ENCODE data around the gene PPP4R4.

Gene PPP4R4

GRCh38 chr14:94161981-94162380, 12.1 kb upstream of the PPP4R4 start:
- no peak overlapping the region for H2AK5ac ChIP-seq (ENCODE audit: low read depth, low read length)
- H2AFZ ChIP-seq (ENCODE audit: low read length): no peak overlapping the region
- WGBS, 2 donors (ENCODE audit: extremely low coverage in 2 of 2, insufficient read length in 2 of 2, insufficient replicate concordance in 1 of 2): no CpG with 5 or more reads among the region's 2 CpGs
- H3K79me1 ChIP-seq (ENCODE audit: low read depth, low read length): no peaks in the 10 kb centered on the region
- H2BK15ac ChIP-seq (ENCODE audit: low read length): peak overlapping the region; percentile 30
- no peak overlapping the region for H3K27ac ChIP-seq (replicated peaks; ENCODE audit: low read length)
- H3K23ac ChIP-seq (ENCODE audit: low read depth, low read length, poor library complexity): no peak overlapping the region
- peaks cover 0 to 30% (median 0%) of the 10 kb centered on the region in 3 experiments for H3K27me3 ChIP-seq (ENCODE audit: control insufficient read depth in 3 of 3, insufficient read depth in 3 of 3, low read depth in 1 of 3, low read length in 3 of 3)
- no peaks in the 10 kb centered on the region for H3K36me3 ChIP-seq (replicated peaks in 1 of 2; ENCODE audit: control insufficient read depth in 2 of 2, insufficient read depth in 2 of 2, low read length in 2 of 2)
- H3K4me2 ChIP-seq (ENCODE audit: insufficient read depth, low read length, poor library complexity, severe bottlenecking): no peak overlapping the region
- H3K4me3 ChIP-seq (ENCODE audit: low read length in 2 of 2): no peak overlapping the region
- no peak overlapping the region for H2BK120ac ChIP-seq (ENCODE audit: low read depth, low read length)
- no peak for DNase-seq (ENCODE audit: low spot score)
- H3K9me3 ChIP-seq (replicated peaks in 1 of 2; ENCODE audit: control insufficient read depth in 2 of 2, insufficient read depth in 1 of 2, low read depth in 1 of 2, low read length in 2 of 2): no peaks in the 10 kb centered on the region
- no peak overlapping the region for H4K91ac ChIP-seq (ENCODE audit: low read depth, low read length, poor library complexity)
- H3K9ac ChIP-seq (ENCODE audit: low read depth, low read length, poor library complexity): no peak overlapping the region
- H2BK5ac ChIP-seq (ENCODE audit: low read length): no peak overlapping the region
- no peak overlapping the region for H4K8ac ChIP-seq (ENCODE audit: low read depth, low read length)
- peaks cover 10 to 25% of the 10 kb centered on the region in 2 donors for H3K4me1 ChIP-seq (ENCODE audit: control insufficient read depth in 2 of 2, insufficient read depth in 1 of 2, low read depth in 1 of 2, low read length in 2 of 2)
- no peak overlapping the region for H3K18ac ChIP-seq (ENCODE audit: low read length)
- no peak overlapping the region for H3K4ac ChIP-seq (ENCODE audit: low read length)
- H2BK12ac ChIP-seq (ENCODE audit: low read length): no peak overlapping the region
- H3K14ac ChIP-seq (ENCODE audit: low read length): no peak overlapping the region

- Histone ChIP-seq H3K36me3 (replicated peaks in 1 of 2; ENCODE audit: control insufficient read depth in 2 of 2, insufficient read depth in 2 of 2, low read length in 2 of 2) (no peaks in the 10 kb centered on the region), H2AK5ac (ENCODE audit: low read depth, low read length) (no peak overlapping the region), H3K14ac (ENCODE audit: low read length) (no peak overlapping the region), H3K27me3 (ENCODE audit: control insufficient read depth in 3 of 3, insufficient read depth in 3 of 3, low read depth in 1 of 3, low read length in 3 of 3) (peaks cover 0 to 35% (median 0%) of the 10 kb centered on the region in 3 experiments), H3K4me3 (ENCODE audit: low read length in 2 of 2) (no peak overlapping the region), H2BK5ac (ENCODE audit: low read length) (no peak overlapping the region), H2BK15ac (ENCODE audit: low read length) (peak overlapping the region; percentile 30), H3K9me3 (replicated peaks in 1 of 2; ENCODE audit: control insufficient read depth in 2 of 2, insufficient read depth in 1 of 2, low read depth in 1 of 2, low read length in 2 of 2) (no peaks in the 10 kb centered on the region), H3K23ac (ENCODE audit: low read depth, low read length, poor library complexity) (no peak overlapping the region), H3K4me1 (ENCODE audit: control insufficient read depth in 2 of 2, insufficient read depth in 1 of 2, low read depth in 1 of 2, low read length in 2 of 2) (peaks cover 10 to 20% of the 10 kb centered on the region in 2 donors), H3K9ac (ENCODE audit: low read depth, low read length, poor library complexity) (no peak overlapping the region), H2BK120ac (ENCODE audit: low read depth, low read length) (no peak overlapping the region), H3K4me2 (ENCODE audit: insufficient read depth, low read length, poor library complexity, severe bottlenecking) (no peak overlapping the region), H3K18ac (ENCODE audit: low read length) (peak overlapping the region; percentile 21), H2BK12ac (ENCODE audit: low read length) (no peak overlapping the region), H3K79me1 (ENCODE audit: low read depth, low read length) (no peaks in the 10 kb centered on the region), H3K4ac (ENCODE audit: low read length) (no peak overlapping the region), H2AFZ (ENCODE audit: low read length) (no peak overlapping the region), H4K8ac (ENCODE audit: low read depth, low read length) (no peak overlapping the region), H4K91ac (ENCODE audit: low read depth, low read length, poor library complexity) (no peak overlapping the region), H3K27ac (replicated peaks; ENCODE audit: low read length) (no peak overlapping the region)
- no CpG with 5 or more reads among the region's 5 CpGs for WGBS, 2 donors (ENCODE audit: extremely low coverage in 2 of 2, insufficient read length in 2 of 2, insufficient replicate concordance in 1 of 2)
- DNase-seq (ENCODE audit: low spot score): no peak
Measured at GRCh38 chr14:94162466-94162865, 11.7 kb upstream of the PPP4R4 start.

- Histone ChIP-seq H2BK5ac (ENCODE audit: low read length) (no peak overlapping the region), H3K9ac (ENCODE audit: low read depth, low read length, poor library complexity) (no peak overlapping the region), H3K23ac (ENCODE audit: low read depth, low read length, poor library complexity) (no peak overlapping the region), H3K9me3 (replicated peaks in 1 of 2; ENCODE audit: control insufficient read depth in 2 of 2, insufficient read depth in 1 of 2, low read depth in 1 of 2, low read length in 2 of 2) (peaks cover 0 to under 1% of the 10 kb centered on the region in 2 donors), H3K4me1 (ENCODE audit: control insufficient read depth in 2 of 2, insufficient read depth in 1 of 2, low read depth in 1 of 2, low read length in 2 of 2) (peaks cover 10 to 15% of the 10 kb centered on the region in 2 donors), H3K4me2 (ENCODE audit: insufficient read depth, low read length, poor library complexity, severe bottlenecking) (no peak overlapping the region), H4K91ac (ENCODE audit: low read depth, low read length, poor library complexity) (no peak overlapping the region), H3K18ac (ENCODE audit: low read length) (no peak overlapping the region), H3K4ac (ENCODE audit: low read length) (no peak overlapping the region), H3K14ac (ENCODE audit: low read length) (no peak overlapping the region), H2AFZ (ENCODE audit: low read length) (no peak overlapping the region), H3K36me3 (replicated peaks in 1 of 2; ENCODE audit: control insufficient read depth in 2 of 2, insufficient read depth in 2 of 2, low read length in 2 of 2) (no peaks in the 10 kb centered on the region), H3K4me3 (ENCODE audit: low read length in 2 of 2) (no peak overlapping the region), H3K79me1 (ENCODE audit: low read depth, low read length) (no peaks in the 10 kb centered on the region), H3K27ac (replicated peaks; ENCODE audit: low read length) (no peak overlapping the region), H2BK15ac (ENCODE audit: low read length) (no peak overlapping the region), H4K8ac (ENCODE audit: low read depth, low read length) (no peak overlapping the region), H2BK120ac (ENCODE audit: low read depth, low read length) (no peak overlapping the region), H3K27me3 (ENCODE audit: control insufficient read depth in 3 of 3, insufficient read depth in 3 of 3, low read depth in 1 of 3, low read length in 3 of 3) (peaks cover 0 to 39% (median 0%) of the 10 kb centered on the region in 3 experiments), H2BK12ac (ENCODE audit: low read length) (no peak overlapping the region), H2AK5ac (ENCODE audit: low read depth, low read length) (no peak overlapping the region)
- no CpG with 5 or more reads among the region's 5 CpGs for WGBS, 2 donors (ENCODE audit: extremely low coverage in 2 of 2, insufficient read length in 2 of 2, insufficient replicate concordance in 1 of 2)
- DNase-seq (ENCODE audit: low spot score): no peak
Measured at GRCh38 chr14:94163796-94164195, 10.3 kb upstream of the PPP4R4 start.

- Histone ChIP-seq H2BK15ac (ENCODE audit: low read length) (peak overlapping the region; percentile 44), H3K14ac (ENCODE audit: low read length) (peak overlapping the region; percentile 86), H3K27me3 (ENCODE audit: control insufficient read depth in 3 of 3, insufficient read depth in 3 of 3, low read depth in 1 of 3, low read length in 3 of 3) (peaks cover 0 to 39% (median 0%) of the 10 kb centered on the region in 3 experiments), H2AK5ac (ENCODE audit: low read depth, low read length) (peak overlapping the region; percentile 48), H3K23ac (ENCODE audit: low read depth, low read length, poor library complexity) (peak overlapping the region; percentile 50), H4K8ac (ENCODE audit: low read depth, low read length) (peak overlapping the region; percentile 78), H3K9ac (ENCODE audit: low read depth, low read length, poor library complexity) (peak overlapping the region; percentile 47), H3K9me3 (replicated peaks in 1 of 2; ENCODE audit: control insufficient read depth in 2 of 2, insufficient read depth in 1 of 2, low read depth in 1 of 2, low read length in 2 of 2) (peaks cover 0 to 5% of the 10 kb centered on the region in 2 donors), H3K4me1 (ENCODE audit: control insufficient read depth in 2 of 2, insufficient read depth in 1 of 2, low read depth in 1 of 2, low read length in 2 of 2) (peaks cover 10 to 15% of the 10 kb centered on the region in 2 donors), H3K4me3 (ENCODE audit: low read length in 2 of 2) (no peak overlapping the region), H2BK5ac (ENCODE audit: low read length) (no peak overlapping the region), H2AFZ (ENCODE audit: low read length) (peak overlapping the region; percentile 86), H3K4ac (ENCODE audit: low read length) (no peak overlapping the region), H3K79me1 (ENCODE audit: low read depth, low read length) (no peaks in the 10 kb centered on the region), H3K36me3 (replicated peaks in 1 of 2; ENCODE audit: control insufficient read depth in 2 of 2, insufficient read depth in 2 of 2, low read length in 2 of 2) (no peaks in the 10 kb centered on the region), H2BK12ac (ENCODE audit: low read length) (peak overlapping the region; percentile 69), H2BK120ac (ENCODE audit: low read depth, low read length) (no peak overlapping the region), H4K91ac (ENCODE audit: low read depth, low read length, poor library complexity) (no peak overlapping the region), H3K18ac (ENCODE audit: low read length) (peak overlapping the region; percentile 84), H3K4me2 (ENCODE audit: insufficient read depth, low read length, poor library complexity, severe bottlenecking) (peak overlapping the region; percentile 46), H3K27ac (replicated peaks; ENCODE audit: low read length) (no peak overlapping the region)
- no peak for DNase-seq (ENCODE audit: low spot score)
- no CpG with 5 or more reads among the region's 26 CpGs for WGBS, 2 donors (ENCODE audit: extremely low coverage in 2 of 2, insufficient read length in 2 of 2, insufficient replicate concordance in 1 of 2)
Measured at GRCh38 chr14:94164685-94165431, 9.3 kb upstream of the PPP4R4 start.

Data from neuronal stem cell (in vitro differentiated cells).